Activated B cell treated with CpG ODN at 0.5 μM for 24 hours (primary cell): ENCODE measurements around the gene CCKAR. TPM values are rescaled to one million over a fixed set of nuclear protein-coding genes. Genes with fewer than 3 reads are reported as not detected.

ENCODE experiments used
- ATAC-seq: fragments of 200-7000 bp; cut with Tn5 transposase; one replicate; pipeline ENCODE4 v1.10.0; 2021; ENCODE audit warnings: low read depth, mild to moderate bottlenecking, moderate library complexity
- CTCF ChIA-PET: fragments of 350-600 bp; sonication (Branson Sonifier 250); formaldehyde crosslinking; loops from one replicate; lab custom pipeline; 2021; ENCODE audit warnings: antibody characterized with exemption; lab: Charles Lee
- POLR2A ChIA-PET: fragments of 350-600 bp; sonication (Branson Sonifier 250); formaldehyde crosslinking; loops from one replicate; lab custom pipeline; 2021; ENCODE audit warnings: antibody characterized with exemption; lab: Charles Lee
- DNase-seq: peaks from one replicate; pipeline ENCODE4 v3.0.0; 2022
- H3K27ac Mint-ChIP-seq: one replicate; pipeline ENCODE4 v1.8.0; 2020; ENCODE audit warnings: mixed read lengths
- H3K27me3 Mint-ChIP-seq: one replicate; pipeline ENCODE4 v1.8.0; 2021; ENCODE audit warnings: mixed read lengths
- H3K36me3 Mint-ChIP-seq: one replicate; pipeline ENCODE4 v1.8.0; 2021; ENCODE audit warnings: low read depth, mixed read lengths
- H3K4me1 Mint-ChIP-seq: one replicate; pipeline ENCODE4 v1.8.0; 2021; ENCODE audit warnings: mixed read lengths
- H3K4me3 Mint-ChIP-seq: one replicate; pipeline ENCODE4 v1.8.0; 2020; ENCODE audit warnings: mild to moderate bottlenecking, mixed read lengths
- H3K9me3 Mint-ChIP-seq: one replicate; pipeline ENCODE4 v1.8.0; 2020; ENCODE audit warnings: mixed read lengths
- CTCF ChIP-seq: fragments of 200-600 bp; IDR thresholded peaks from one replicate; pipeline ENCODE4 v1.8.0; 2022; ENCODE audit warnings: antibody characterized with exemption, mild to moderate bottlenecking
- intact Hi-C: fragments of 100-400 bp; cut with micrococcal nuclease; formaldehyde crosslinking; loops from one replicate; pipeline ENCODE4 v1.15.1; 2024
- total RNA-seq: library from RNA; stranded (reverse); gene quantifications from 2 replicates; pipeline ENCODE4 v1.2.3, GENCODE V29; 2022

Gene CCKAR
- total RNA-seq, 1 donor from 2014 or later: not detected

DNA sequence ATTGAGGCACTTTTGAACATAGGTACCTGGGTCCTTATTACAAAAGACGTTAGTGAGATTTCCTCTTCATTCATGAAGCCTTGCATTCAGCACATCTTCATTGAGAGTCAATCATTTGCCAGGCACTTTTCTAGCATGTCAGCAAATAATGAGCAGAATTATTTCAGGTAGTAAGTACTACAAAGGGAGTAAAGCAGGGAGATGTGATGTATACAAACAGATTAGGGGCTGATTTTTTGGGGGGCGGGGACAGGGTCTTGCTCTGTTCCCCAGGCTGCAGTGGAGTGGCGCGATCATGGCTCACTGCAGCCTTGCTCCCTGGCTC is 638 bp upstream of the CCKAR start:
- intact Hi-C loops: no loop called here
- ChIA-PET CTCF (no interaction called here), POLR2A (no interaction called here)
- Mint-ChIP-seq H3K27me3 (peaks cover 26% of the 10 kb centered on the region), H3K4me1 (no peaks in the 10 kb centered on the region), H3K4me3 (no peak overlapping the region), H3K36me3 (no peaks in the 10 kb centered on the region), H3K9me3 (peaks cover 5% of the 10 kb centered on the region), H3K27ac (no peak overlapping the region)
- no peak for ATAC-seq
- DNase-seq: no peak
- TF ChIP-seq CTCF: no peak

DNA sequence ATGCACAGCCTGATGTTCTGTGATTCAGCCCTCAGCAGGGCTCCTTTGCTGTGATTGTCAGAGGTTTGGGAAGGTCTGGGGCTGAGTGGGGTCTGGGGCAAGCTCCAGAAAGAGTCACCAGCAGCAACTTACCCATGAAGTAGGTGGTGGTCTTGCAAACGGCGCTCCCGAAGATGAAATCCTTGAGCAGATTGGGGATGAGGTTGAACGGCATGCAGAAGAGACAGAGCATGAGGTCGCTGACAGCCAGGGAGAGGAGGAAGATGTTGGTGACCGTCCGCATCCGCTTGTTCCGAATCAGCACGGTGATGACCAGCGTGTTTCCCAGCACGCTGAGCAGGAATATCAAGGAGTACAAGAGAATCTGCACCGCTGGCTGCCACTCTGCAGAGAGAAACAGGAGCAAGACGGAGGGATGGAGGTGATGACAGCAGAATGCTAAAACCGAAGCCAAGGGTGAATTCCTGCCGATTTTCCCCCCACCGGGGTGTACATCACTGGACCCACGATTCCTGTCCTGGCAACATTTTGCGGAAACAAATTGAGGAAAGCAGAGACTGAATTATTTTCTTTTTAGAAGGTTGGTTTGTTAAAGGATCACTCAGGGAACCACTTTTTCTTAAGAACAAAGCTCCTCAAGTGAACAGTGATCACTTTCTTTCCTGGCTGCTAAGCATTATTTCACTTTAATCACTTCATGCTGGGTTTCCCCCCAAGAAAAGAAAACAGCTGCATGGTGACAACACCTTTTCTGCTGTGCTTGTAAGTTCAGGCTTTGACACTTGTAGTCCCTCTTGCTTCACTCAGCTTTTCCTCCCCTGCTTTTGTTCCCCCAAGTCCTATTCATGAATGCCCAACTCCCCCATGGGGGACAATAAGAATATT is 941 bp downstream of the CCKAR start:
- intact Hi-C loops: no loop called here
- no peak for ATAC-seq
- H3K9me3 Mint-ChIP-seq: no peaks in the 10 kb centered on the region
- no peak overlapping the region for H3K4me3 Mint-ChIP-seq
- no peak for TF ChIP-seq CTCF
- H3K27me3 Mint-ChIP-seq: peaks cover 16% of the 10 kb centered on the region
- H3K36me3 Mint-ChIP-seq: no peaks in the 10 kb centered on the region
- no peak overlapping the region for H3K27ac Mint-ChIP-seq
- no peaks in the 10 kb centered on the region for H3K4me1 Mint-ChIP-seq
- POLR2A ChIA-PET: no interaction called here
- CTCF ChIA-PET: no interaction called here
- DNase-seq: no peak

GRCh38 chr4:26485684-26486083 is 4.6 kb downstream of the CCKAR start:
- TF ChIP-seq CTCF: no peak
- DNase-seq (no peak), ATAC-seq (no peak)
- ChIA-PET CTCF (no interaction called here), POLR2A (no interaction called here)
- no peaks in the 10 kb centered on the region for H3K4me1 Mint-ChIP-seq
- H3K27me3 Mint-ChIP-seq: peaks cover 6% of the 10 kb centered on the region
- intact Hi-C loops: no loop called here
- no peak overlapping the region for H3K4me3 Mint-ChIP-seq
- no peaks in the 10 kb centered on the region for H3K36me3 Mint-ChIP-seq
- no peak overlapping the region for H3K27ac Mint-ChIP-seq
- no peaks in the 10 kb centered on the region for H3K9me3 Mint-ChIP-seq

DNA sequence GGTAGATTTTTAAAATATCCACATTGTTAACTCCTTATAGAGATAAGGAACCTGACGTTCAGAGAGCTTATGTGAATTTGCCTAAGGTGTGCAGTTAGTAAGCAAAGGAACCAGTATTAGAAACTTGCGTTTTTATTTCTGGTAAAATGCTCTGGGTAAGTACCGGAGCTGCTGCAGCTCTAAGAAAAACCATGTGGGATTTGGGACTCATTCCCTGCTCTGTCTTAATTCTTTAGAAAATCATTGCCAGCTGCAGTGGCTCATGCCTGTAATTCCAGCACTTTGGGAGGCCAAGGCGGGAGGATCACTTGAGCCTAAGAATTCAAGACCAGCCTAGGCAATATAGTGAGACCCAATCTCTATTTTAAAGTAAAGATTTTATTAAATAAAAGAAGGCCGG is 5.8 kb downstream of the CCKAR start:
- POLR2A ChIA-PET: no interaction called here
- DNase-seq (no peak), ATAC-seq (no peak)

DNA sequence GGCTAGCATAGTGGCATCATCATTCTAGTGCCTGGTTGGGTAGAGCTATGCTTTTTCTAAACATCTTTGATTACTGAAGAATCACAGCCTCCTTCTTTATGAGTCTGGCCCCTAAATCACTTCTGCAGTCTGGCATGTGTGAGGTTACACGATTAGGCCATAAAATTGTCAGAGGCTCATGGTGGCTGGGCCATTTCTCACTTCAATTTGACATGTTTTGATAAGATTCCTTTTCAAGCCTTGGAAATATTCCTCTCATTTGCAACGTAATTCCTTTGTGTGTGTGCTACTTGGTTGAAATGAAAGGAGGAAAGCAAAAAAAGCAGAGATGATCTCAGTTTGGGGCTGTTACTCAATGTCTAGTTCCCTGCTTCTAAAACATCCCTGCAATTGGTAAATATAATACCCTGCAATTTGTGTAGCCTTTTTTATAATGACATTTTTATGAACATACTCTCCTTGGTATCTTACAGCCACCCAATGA is 6.2 kb downstream of the CCKAR start:
- DNase-seq (no peak), ATAC-seq (no peak)
- no peaks in the 10 kb centered on the region for H3K9me3 Mint-ChIP-seq
- ChIA-PET CTCF (no interaction called here), POLR2A (no interaction called here)
- H3K4me3 Mint-ChIP-seq: no peak overlapping the region
- H3K36me3 Mint-ChIP-seq: no peaks in the 10 kb centered on the region
- intact Hi-C loops: no loop called here
- no peak overlapping the region for H3K27ac Mint-ChIP-seq
- peaks cover 5% of the 10 kb centered on the region for H3K27me3 Mint-ChIP-seq
- TF ChIP-seq CTCF: no peak
- H3K4me1 Mint-ChIP-seq: no peaks in the 10 kb centered on the region

More for the DNA sequence above, 5.8 kb downstream of the CCKAR start:
- H3K27me3 Mint-ChIP-seq: peaks cover 6% of the 10 kb centered on the region
- H3K36me3 Mint-ChIP-seq: no peaks in the 10 kb centered on the region
- CTCF ChIA-PET: no interaction called here
- intact Hi-C loops: no loop called here
- no peak overlapping the region for H3K27ac Mint-ChIP-seq
- H3K4me3 Mint-ChIP-seq: no peak overlapping the region
- no peaks in the 10 kb centered on the region for H3K9me3 Mint-ChIP-seq
- no peaks in the 10 kb centered on the region for H3K4me1 Mint-ChIP-seq
- TF ChIP-seq CTCF: no peak
